Dedifferentiated amniotic fluid mesenchymal stem cell (primary cell): ENCODE data around the gene EN2.

Experiments used
- DNase-seq: peaks from one replicate; pipeline ENCODE4 v3.0.0-alpha.2; 2016; ENCODE audit errors: extremely low spot score

EN2 gene

DNA sequence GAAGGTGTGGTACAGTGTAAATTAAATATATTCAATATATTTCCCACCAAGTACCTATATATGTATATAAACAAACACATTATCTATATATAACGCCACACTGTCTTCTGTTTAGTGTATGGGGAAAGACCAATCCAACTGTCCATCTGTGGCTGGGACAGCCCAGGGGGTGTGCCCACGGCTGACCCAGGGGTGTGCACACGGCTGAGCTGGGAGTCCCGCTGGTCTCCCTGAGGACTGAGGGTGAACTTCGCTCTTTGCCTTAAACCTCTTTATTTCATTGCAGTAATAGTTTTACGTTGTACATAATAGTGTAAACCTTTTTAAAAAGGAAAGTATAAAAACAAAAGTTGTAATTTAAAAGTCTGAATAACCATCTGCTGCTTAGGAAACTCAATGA, 6.3 kb downstream of the EN2 start:
- DNase-seq, result no peak

DNA sequence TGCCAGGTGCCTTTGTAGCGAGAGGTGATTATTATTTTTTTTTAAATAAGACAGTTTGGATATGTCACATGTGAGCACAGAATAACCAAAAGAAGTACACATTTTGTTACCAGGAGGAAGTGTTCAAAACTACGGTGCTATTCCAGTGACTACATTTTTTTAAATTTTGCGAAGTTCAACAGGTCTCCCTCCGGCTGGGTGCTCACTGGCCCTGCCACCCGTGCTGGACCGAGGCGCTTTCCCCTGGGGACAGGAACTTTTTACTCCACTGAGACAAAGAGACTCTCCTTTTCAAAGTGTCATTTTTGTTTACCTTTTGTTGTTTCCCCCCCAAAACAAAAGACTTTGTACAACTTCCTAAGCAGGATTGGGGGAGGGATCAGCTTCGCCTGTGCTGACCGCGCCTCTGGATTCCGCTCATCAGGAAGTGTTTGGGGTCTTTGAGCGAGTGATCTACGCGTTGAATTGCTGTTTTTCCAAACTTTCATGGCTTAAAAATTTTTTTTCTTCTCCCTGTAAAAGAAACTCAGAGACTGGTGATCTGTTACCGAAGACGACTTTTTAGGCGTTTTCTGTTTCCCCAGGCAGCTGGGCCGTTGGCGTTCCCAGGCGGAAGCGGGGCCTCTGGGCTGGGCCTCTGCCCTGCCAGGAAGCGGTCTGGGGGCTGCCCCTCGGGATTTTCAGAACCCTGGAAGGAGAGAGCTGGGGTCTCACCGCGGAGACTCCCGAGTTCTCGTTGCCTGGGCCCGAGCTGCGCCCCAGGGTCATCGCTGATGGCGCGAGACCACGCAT, 7.2 kb downstream of the EN2 start:
- DNase-seq, result no peak

DNA sequence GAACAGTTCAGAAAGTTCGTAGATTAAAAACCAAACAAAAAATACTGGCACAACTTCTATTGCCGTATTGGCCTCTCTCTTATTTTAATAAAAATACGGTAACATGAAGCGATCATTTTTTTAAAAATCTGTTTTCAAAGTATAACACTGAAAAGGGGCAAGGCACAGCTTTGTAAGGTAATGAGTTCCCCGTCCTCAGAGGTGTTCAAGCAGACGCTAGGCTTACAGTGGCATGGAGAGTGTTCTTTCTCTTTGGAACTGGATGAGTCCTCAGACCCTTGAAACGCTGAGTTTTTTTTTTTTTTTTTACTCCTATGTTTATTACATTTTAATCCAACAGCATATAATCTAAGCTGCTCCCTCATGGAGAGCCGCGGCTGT, 7.8 kb downstream of the EN2 start:
- DNase-seq, result no peak

DNA sequence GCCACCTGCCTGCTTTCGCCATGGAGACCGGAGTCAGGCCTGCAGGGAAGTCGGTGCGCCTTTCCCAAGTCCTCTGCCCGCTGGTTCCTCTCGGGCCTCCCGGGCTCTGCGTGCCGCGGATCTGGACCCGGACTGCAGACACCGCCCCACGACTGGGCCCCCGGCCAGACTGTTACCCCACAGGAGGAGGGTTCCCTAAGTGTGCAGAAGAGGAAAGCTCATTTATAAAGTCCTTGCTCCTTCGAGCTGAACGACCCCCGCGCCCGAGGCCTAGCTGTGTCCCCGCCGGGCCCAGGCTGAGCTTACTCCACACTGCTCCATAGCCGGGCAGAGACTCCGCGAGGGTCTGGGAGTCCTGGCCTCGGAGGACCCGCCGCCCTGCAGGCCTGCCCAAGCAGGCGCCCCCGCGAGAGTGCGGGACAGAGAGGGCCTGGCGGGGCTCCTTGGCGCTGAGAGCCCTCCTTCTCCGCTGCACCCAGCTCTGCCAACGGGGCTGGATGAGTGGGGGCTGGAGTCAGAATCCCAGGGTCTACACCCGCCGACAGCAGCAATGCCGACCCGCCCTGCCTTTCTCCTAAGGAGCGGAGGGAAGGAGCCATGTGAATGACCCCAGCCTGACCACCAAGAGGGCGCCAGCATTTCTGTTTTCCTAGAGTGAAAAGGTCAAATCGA, 8.3 kb downstream of the EN2 start:
- no peak for DNase-seq

DNA sequence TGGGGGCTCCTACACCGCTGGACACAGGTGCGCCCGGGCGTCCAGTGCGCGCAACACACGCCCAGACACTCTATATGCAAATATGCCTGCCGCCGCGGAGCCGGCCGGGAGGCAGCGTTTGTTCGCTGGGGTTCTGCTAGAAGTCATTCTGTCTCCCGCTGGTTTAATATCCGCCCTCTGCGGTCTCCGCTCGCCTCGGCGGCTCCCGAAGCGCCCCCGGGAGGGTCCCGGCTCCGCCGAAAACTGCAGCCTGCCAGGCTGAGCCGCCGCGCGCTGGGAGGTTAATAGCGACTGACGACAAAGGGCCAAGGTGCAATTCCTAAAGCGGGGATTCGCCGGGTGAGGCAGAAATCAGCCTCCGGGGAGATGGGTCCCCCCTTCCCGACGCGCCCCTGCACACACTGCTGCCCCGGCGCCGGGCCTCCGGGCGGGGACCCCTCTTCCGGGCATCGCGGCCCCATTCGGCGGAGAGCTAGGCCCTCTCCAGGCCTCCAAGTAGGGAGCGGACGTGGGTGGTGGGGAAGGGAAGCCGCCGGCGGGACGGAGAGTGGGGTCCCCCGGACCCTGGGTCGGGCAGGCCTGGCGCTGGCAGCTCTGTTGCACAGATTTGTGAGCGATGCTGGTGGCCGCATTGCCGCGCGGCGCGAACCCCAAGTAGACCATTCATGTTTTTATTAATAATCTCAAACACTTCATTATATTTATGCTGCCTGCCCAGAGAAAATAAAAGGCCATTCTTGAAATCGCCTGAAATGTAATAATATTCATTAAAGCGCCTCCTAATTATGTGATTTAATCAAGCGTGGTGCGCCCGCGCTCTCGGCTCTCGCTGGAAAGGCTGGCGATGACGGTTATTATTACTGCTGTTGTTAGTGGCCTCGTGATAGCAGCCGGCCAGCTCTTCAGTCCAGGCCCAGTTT, 9.1 kb downstream of the EN2 start:
- no peak for DNase-seq

DNA sequence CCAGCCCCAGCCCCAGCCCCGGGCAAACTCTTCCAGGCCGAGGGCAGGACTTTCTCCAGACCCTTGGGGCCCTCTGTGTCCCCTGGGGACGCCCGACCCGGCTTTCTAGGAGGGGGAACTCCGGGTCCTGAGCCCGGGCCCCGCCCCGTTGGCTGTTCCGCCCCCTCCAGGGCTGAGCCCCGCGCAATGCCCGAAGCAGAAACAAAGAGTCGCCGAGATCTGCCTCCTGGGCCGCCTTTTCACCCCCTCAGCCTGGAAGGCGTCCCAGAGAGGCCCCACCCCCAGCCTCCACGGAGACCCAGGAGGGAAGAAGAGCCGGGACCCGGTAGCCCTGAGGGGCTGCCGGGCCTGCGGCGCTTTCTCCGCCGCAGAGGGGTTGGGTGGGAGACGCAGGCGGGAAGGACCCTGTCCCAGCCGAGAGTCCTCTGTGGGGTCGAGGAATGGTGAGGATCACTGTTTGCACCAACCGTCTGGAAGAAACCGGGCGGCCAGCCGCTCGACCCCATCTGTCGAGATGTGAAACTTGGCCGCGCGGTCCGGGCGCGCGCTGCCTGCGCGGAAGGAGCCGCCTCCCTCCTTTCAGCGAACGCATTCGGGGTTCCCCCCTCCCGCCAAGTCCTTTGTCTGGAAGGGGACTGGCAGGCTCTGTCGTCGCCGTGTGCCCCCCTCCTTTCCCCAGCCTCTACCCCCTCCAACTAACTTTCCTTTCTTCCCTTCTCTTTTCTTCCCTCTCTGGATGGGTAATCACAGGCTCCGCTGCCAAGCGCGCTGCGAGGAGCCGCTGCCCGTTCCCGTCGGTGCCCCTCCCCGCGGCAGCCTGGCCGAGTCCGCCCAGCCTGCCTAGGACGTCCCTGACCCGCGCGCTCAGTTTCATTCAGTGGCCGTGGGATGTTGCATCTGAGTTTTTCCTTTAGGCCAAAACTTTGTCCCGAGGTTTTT, 10.2 kb downstream of the EN2 start:
- no peak for DNase-seq

DNA sequence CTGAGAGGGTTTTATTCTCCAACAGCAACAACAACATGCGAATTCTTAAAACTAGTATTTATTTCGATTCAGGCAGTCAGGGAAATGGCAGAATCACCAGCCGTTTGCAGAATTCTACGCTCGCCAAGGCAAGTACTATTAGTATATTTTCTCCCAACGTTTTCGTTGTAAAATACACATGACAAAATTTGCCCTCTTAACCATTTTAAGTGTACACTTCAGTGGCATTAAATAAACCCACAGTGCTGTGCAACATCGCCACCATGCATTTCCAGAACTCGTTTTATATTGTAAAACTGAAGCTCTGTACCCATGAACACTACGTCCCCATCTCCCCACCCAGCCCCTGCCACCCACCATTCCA, 10.8 kb downstream of the EN2 start:
- no peak for DNase-seq

DNA sequence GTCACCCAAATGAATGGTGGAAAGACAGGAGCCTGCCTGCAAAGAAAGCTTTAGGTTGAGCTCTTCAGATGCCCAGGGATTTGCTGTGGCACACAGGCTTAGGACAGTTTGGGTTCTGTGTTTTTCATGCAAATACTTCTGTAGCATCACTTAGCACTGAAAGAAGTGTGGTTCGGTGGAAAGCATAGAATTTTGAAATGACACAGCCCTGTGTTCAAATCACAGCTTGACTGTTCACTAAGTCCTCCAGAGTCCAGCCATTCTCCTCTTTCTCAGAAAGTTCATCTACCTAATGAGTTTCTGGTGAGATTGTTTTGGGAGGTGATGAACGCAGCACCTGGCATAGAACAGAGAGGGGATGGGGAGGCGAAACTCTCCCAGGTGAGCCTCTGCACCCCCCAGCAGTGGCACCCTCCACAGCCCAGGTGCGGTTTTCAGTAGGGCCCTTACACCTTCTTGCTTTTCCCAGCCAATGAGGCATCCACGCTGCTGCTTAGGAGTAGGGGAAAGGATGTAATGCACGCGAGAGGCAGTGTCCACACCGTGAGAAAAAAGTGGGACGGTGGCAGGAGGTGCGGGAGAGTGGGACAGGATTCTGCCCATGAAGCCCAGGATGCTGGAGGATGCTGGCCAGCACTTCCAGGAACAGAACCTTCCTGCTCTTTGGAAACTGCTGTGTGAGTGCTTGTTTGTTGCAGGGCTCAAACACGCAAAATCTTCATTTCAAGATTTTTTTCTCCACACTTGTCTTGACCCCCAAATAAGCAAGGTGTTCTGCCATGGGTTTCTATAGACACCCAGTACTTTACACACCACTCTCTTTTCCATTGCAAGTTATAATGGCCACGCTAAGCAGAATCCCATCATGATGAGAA, 11.6 kb downstream of the EN2 start:
- no peak for DNase-seq

DNA sequence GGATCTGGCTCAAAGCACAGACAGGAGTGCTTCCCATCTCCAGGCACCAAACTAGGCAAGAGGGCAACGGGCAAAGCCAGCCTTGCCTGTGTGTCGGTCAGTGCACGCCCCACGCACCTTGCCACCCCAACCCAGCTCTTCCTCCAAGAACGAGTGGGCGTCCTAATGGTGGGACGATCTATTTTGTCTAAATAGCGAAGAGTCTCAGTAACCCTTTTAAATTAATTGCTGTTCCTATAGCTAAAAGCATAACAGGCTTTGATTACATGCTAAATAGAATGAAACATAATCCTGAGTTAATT, 12.2 kb downstream of the EN2 start:
- DNase-seq, result no peak

DNA sequence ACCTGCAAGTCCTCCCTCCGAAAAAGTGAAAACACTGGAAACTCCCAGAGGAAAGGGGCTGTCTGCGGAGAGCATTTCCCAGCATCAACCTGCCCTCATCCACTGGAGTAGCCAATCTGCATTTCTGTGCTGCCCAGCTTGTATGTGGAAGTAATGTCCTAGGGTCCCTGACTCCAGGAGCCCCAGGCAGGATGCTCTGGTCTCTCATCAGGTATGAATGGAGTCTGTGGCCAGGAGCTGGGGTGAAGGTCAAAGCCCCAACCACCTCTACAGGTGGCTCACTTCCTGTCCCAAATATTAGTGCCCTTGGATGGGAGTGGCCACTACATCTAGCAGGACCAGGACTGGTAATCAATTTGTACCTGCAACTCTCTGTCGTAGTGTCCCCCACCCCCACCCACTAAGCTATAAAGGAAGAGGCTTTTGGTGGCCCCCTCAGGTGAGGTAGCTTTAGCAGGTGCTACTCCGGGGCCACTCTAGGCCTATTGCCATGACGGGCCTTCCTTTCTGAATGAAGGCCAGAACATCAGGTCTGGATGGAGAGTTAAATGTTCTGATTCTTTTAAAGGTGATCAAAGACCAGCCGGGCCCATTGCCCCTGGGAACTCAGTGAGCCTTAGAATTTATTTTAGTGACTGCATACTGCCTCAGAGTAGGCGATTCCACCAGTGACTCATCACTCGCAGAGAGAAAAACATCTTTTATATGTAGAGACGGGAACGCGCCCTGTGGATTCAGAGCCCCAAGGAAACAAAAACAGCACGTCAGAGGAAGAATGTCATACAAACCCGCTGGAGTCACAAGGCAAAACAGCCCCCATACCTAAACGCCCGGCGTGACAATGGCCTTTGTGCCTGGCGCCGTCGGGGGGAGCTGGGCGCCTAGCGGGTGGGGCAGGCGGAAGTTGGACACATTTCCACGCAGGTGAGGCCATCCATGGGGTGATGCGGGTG, 13.0 kb downstream of the EN2 start:
- no peak for DNase-seq

DNA sequence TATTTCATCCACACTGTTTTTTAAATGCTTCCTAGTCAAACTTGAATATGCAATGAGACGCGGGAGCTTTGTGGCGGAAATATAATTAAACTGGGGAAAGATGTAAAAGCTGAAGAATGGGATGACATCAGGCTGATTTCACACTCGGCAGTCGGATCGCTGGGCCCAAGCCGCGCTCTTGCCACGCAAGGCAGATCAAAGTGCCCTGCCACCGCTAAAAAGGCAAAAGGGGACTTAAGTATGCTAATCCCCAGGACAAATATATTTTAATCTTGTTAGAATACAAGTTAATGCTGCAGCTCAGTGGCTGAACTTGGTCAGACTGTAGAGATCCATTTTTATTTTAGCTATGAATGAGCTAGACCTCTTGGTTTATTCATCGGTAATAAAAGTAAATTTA, 13.8 kb downstream of the EN2 start:
- no peak for DNase-seq

DNA sequence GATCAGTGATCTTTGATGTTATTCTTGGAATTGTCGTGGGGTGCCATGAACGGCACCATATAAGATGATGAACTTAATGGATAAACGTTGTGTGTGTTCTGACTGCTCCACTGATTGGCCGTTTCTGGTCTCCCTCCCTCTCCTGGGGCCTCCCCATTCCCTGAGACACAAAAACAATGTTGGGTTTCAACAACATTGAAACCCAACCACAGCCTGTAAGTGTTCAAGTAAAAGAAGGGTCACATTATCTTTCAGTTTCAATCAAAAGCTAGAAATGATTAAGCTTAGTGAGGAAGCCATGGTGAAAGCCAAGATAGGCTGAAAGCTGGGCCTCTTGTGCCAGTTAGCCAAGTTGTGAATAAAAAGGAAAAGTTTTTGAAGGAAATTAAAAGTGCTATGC, 19.5 kb downstream of the EN2 start:
- DNase-seq, result no peak

DNA sequence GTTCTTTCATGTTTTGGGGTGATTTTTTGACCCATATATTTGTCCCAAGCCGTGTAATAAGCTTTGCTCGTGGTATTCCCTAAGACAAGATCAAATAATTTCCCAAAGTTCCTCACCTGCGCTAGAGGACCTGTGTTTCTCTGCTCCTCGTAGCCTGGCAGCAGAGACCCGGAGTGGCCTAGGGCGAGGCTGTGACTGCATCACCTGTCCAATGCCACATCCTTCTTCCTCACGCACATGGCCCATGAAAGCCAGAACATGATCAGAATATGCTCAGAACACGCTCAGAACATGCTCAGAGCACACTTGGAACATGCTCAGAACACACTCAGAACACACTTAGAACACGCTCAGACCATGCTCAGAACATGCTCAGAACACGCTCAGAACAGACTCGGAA, 23.8 kb downstream of the EN2 start:
- no peak for DNase-seq

DNA sequence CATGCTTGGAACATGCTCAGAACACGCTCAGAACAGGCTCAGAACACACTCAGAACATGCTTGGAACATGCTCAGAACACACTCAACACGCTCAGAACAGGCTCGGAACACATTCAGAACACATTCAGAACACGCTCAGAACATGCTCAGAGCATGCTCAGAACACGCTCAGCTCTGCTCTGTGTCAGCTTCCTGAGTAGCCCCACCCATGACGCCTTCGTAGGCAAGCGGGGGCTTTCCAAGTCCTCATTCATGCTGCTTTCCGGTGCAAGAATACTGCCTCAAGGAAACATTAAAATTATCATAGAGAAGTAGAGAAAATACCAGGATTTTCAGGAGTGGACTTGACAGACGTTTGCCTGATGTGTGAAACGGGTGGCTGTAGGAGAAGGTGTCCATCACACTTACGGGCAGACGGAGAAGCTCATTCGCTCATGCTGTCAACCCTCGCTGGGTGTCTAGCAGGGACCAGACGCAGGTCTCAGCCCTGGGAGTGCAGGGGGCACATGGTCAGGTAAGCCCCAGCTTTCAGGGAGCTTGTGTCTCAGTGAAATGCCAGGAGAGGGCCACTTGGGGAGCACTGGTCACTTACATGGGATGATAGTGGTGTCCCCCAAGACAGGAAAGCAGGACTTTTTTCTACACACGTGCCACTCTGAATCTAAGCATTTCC, 24.7 kb downstream of the EN2 start:
- no peak for DNase-seq

DNA sequence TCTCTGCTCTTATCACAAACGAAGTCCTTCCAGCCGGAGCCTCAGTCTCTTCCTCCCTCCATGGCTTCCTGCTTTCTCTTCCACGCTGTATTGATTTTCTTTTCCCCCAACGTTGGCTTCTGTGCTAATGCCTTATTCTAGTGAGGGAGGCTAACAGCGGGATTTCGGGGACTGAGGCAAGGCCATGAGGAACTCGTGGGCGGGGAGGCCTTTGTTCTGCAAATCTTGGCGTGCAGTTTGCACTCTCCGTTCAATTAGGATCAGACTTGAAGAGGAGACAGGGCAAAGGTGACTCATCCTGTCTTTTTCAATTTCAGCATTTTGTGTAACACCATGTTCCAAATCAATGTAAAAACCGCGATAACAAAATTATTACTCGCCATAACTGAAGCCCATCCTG, 25.3 kb downstream of the EN2 start:
- DNase-seq, result no peak

DNA sequence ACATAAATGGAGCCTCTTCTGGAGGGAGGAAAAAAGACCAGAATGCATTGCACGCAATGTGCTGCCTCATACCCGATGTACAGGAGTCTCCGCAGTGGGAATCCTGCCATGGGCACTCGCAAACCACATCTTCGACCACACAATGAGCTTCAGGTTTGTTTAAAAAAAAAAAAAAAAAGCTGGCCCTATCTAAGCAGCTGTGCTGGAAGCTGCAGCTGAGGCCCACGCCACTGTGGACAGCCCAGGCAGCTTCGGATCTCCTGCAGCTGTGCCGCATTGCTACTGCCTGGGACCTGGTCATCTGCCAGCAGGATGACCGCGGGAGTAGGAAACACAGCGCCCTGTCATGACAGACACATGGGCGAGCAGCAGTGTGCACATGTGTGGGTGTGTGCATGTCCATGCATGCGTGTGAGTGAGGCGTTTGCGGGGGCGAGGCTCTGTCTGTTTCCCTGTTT, 26.0 kb downstream of the EN2 start:
- no peak for DNase-seq

DNA sequence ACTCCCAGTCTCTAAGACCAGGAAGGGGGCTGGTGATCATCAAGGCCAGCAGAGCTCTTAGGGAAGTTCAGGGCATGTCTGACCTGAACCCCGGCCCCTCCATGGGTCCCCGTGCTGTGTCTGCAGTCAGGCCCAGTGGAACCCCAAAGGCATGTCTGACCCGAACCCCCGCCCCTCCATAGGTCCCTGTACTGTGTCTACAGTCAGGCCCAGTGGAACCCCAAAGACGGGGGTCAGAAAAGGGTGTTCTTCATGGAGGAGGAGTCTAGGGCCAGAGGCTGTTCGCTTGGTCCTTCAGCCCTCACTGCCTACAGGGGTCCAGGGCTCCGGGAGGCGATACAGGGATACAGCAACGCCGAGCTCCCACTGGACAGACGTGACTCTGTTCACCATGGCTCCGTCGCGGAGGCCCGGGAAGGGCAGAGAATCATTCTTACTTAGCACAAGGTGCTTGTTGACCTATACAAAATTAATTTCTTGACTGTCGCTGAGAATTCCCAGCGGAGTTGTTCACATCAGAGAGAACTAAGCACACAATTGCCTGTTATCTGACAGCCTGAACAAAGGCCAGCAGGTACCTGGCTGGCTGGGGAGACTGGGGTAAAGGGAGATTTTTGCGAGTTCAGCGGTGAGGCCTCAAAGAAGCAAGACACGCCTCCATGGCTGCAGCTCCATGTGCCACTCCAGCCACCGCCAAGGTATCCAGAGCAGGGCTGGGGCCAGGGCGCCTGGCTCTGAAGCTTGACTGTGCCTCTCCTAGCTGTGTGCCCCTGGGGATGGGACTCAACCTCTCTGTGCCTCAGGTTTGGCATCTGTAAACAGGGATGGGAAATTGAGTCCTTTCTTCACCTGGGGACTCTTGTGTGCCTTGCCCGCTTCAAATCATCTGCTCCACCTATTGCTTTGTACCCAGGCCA, 26.8 kb downstream of the EN2 start:
- DNase-seq, result no peak
